ENCODE measurements around the gene NRG3.

DNA sequence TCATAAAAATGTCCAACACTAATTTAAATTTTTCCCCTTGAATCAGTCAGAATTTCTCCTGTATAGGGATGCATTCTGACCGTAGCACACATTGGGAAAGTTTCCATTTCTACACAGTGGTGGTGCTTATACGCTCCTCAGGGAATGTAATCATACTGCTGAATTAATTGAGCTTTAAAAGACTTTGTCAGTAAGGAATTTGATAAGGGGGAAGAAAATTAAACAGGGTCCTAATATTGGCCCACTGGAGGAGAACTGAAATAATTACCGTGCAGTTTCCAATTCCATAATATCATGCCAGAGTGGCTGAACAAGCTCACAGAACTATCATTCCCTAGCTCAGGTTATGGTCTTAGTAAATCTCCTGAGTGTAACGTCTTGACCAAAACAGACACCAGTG is 1041.9 kb downstream of the NRG3 start:
- TF ChIP-seq POLR2A (IDR thresholded peaks at IDR 0.05; ENCODE audit: low read depth, low read length) (no peak), POLR2AphosphoS5 (IDR thresholded peaks at IDR 0.05; ENCODE audit: low read depth, low read length) (no peak)

Data from GM12892 (cell line).